Measurements from ENCODE around the gene CDT1. TPM values are rescaled to one million over a fixed set of nuclear protein-coding genes. Genes with fewer than 3 reads are reported as not detected.
"Not testable (repeated sequence)": the region's sequence is repeated elsewhere in the genome, so short reads cannot be mapped to it uniquely, and the experiment has no call there.

CDT1 gene
- polyA plus RNA-seq, 10 donors, result 2.9 to 18.6 (median 8.1) TPM

- DNase-seq, result no peak
Measured at GRCh38 chr16:88815227-88815626, 11.6 kb downstream of the CDT1 start.

DNA sequence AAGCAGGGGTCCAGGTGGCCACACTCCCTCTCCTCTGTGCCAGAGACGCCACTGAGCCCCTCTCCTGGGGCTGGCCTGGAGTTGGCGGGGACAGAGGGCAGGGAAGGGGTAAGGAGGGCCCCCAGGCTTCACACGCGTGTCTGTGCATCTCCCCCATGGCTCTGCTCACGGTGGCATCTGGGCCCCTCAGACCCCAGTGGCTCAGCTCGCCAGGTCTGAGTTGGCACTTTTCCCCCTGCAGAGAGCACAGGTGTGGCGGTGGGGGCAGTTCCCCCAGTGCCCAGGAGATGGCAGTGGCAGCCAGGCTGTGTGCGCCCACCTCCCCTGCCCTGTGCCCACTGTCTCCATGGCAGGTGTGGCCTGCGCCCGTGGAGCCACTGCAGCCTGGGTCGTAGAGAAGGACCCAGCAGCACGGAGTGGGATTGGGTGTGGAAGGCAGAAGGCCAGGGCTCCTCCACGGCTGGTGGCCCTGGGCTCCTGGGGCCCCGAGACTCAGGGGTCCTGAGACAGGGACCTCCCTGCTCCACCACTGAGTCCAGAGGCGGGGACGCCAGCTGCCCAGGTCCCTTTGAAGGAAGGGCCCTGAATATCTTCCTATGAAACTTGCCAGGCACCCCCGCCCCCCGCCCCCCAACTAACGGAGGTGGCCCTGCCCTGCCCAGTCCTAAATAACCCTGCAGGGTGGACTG, 12.5 kb downstream of the CDT1 start:
- DNase-seq, result no peak

DNA sequence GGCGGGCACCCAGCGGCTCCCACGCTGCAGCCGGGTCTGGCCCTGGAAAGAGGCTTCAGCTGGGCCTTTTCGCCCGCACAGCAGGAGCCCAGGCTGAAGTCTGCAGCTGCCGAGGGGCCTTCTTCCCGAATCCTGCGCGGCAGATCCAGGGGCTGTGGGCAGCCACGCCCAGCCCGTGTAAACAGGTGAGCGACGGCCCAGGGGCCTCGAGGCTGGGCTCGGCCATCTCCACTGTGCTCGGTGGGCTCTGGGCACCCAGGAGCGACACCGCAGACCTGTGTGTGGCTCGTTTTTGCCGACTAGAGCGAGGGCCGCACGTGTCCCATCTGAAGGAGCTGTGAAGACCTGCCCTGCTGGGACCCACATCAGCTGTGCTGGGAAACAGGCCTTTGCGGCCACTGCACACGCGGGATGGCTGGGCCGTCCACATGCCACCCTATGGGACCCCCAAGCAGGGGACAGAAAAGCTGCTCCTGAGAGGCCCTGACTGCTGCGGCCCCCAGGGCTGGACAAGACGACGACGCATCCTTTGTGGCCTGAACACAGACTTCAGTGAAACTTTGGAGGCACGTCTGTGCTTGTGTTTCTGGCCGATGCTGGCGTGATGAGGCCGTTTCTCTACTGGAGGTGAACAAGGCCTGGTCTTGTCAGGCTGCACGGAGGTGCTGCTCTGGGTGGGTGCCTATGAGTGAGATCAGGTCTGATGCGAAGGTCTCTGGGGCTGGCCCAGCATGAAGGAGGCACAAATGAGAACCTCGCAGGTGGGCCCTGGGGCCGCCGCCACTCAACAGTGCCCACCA, 13.3 kb downstream of the CDT1 start:
- no peak for DNase-seq

- no peak for DNase-seq
Measured at GRCh38 chr16:88817785-88818574, 14.4 kb downstream of the CDT1 start.

DNA sequence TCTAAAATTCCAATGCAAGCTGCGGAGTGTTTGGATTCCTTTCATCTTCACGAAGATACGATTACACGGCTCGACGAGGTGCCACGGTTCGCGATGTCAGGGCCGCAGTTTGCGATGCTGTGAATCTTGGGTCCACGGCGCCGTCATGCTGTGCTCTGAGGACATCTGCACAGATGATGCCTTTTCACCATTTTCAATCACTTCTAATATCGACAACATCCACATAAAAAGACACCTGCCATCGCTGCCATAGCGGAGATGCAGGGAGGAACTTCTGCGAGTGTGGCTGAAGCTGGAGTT, 14.9 kb downstream of the CDT1 start:
- DNase-seq, result no peak

GRCh38 chr16:88819126-88819525, 15.5 kb downstream of the CDT1 start:
- DNase-seq, result no peak

GRCh38 chr16:88820385-88821025, 16.9 kb downstream of the CDT1 start:
- no peak for DNase-seq

GRCh38 chr16:88821168-88821850, 17.7 kb downstream of the CDT1 start:
- DNase-seq, result no peak

DNA sequence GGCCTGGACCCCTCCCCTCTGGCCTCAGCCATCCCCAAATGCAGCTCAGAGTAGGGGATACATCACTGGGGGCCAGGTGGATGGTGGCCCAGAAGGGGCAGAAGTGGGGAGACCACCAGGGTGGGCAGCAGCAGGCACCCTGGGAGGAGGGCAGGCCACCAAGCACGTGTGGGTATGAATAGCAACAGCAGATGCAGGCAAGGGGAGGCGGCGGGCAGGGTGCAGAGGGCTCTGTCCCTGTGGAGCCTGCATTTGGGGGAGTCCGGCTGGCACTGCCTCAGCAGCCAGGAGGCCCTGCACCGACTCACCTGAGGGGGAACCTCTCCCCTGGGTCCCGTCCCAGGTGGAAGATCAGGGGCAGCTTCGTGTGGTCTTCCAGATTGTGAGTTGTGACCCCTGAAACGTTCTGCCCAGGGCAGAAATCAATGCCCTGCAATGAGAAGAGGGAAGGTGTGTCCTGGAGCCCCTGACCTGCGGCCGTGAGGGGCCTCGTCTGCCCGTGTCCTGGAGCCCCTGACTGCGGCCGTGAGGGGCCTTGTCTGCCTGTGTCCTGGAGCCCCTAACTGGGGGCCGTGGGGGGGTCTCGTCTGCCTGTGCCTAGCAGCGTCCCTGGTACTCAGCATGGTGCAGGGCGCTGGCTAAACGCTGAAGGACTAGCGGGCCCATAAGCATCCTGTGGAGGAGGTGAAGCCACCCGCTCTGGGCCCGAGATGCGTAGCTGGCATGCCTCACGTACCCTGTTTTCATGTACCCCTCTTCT, 18.9 kb downstream of the CDT1 start:
- DNase-seq, result no peak

GRCh38 chr16:88823646-88824045, 20.1 kb downstream of the CDT1 start:
- not testable (repeated sequence) for DNase-seq

GRCh38 chr16:88824256-88825077, 20.9 kb downstream of the CDT1 start:
- no peak for DNase-seq

DNA sequence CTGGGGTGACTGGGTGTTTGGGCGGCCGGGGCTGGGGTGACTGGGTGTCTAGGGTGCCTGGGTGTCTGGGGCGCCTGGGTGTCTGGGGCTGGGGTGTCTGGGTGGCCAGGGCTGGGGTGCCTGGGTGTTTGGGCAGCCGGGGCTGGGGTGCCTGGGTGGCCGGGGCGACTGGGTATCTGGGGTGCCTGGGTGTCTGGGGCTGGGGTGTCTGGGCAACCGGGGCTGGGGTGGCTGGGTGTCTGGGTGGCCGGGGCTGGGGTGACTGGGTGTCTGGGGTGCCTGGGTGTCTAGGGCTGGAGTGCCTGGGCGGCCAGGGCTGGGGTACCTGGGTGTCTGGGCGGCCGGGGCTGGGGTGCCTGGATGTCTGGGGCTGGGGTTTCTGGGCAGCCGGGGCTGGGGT, 21.6 kb downstream of the CDT1 start:
- DNase-seq, result no peak

GRCh38 chr16:88826070-88826840, 22.7 kb downstream of the CDT1 start:
- DNase-seq, result no peak

DNA sequence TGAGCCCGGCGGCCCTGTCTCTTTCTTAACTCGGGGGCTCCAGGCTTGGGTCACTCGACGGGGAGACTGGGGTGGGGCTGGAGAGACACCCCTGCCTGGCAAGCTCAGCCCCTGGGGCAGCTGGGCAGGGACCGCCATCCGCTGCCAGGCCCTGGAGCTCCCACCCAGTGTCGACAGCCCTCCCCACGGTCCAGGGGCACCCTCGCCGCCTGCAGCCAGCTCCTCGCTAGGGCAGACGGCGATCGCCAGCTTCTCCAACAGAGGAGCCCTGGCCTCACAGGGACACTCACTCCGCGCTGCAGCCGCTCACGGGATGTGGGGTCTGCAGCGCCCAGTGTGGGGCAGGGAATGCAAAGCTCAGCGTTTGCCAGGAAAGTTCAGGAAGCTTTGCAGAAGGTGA, 24.1 kb downstream of the CDT1 start:
- DNase-seq, result no peak

GRCh38 chr16:88828711-88829110, 25.1 kb downstream of the CDT1 start:
- no peak for DNase-seq

- DNase-seq, result no peak
Measured at GRCh38 chr16:88830258-88830657, 26.7 kb downstream of the CDT1 start.

DNA sequence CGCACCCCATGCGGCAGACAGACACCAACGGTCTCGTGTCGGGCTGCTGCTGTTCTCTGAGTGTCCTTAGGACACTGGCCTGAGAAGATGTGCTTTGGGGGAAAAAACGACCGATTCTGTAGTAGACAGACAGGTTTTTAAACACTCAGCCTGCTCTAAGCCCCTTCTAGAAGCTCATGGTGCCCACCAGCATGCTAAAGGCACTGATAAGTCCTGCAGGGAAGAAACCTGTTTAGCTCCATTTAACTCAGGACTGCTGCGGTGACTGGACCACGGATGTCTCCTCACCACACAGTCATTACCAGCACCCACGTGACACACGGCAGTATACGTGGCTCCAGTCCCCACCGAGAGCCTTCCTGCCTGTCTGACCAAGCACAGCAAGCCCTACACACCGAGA, 27.2 kb downstream of the CDT1 start:
- DNase-seq, result no peak

DNA sequence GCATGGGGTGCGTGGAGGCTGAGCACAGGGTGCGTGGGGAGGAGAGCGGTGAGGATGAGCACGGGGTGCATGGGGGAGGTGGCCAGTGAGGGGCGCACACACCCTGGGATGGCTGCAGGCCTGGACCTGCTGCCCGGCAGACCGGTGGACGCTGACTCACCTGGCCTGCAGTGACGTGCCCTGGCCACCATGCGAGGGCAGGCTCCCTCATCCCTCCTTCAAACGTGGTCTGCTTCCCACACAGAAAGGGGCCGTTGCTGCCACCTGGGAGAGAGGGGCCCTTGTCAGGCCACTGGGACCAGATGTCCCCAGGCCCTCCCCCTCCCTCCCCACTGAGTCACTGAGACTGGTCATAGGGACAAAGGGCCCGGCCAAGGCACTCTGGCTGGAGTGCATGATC, 28.2 kb downstream of the CDT1 start:
- no peak for DNase-seq

GRCh38 chr16:88833086-88833485, 29.5 kb downstream of the CDT1 start:
- no peak for DNase-seq
